HepG2 (cell line): ENCODE measurements around the gene SIN3A. TPM values are rescaled to one million over a fixed set of nuclear protein-coding genes. Genes with fewer than 3 reads are reported as not detected.
A peak's percentile ranks its signal among the peaks of the same experiment; 100 is the strongest.

ENCODE experiments used
- FOXC1 ChIP-seq: sonication (generic); formaldehyde crosslinking; IDR thresholded peaks from 2 replicates; pipeline ENCODE4 v1.8.0; 2022; ENCODE audit warnings: mild to moderate bottlenecking, missing genetic modification reagents, borderline replicate concordance
- GABPA ChIP-seq, 2 experiments: IDR thresholded peaks; 2 replicates each; pipeline ENCODE4 v1.6.1; 2011 to 2016; ENCODE audit warnings: low read depth in 2 of 2, low read length in 1 of 2, missing biosample characterization in 1 of 2, missing genetic modification characterization in 1 of 2
- HMGXB3 ChIP-seq: sonication (generic); formaldehyde crosslinking; IDR thresholded peaks from 2 replicates; pipeline ENCODE4 v1.4.0; 2020; ENCODE audit warnings: missing genetic modification reagents, borderline replicate concordance
- HNRNPUL1 ChIP-seq: fragments of 200-400 bp; formaldehyde crosslinking; IDR thresholded peaks from 2 replicates; pipeline ENCODE4 v1.6.1; 2017; ENCODE audit warnings: low read depth, mild to moderate bottlenecking, low read length, moderate library complexity
- PATZ1 ChIP-seq: sonication (generic); formaldehyde crosslinking; IDR thresholded peaks from 2 replicates; pipeline ENCODE4 v1.4.0; 2020; ENCODE audit warnings: missing genetic modification reagents
- RELA ChIP-seq: sonication (generic); formaldehyde crosslinking; IDR thresholded peaks from 2 replicates; pipeline ENCODE4 v1.4.0; 2020; ENCODE audit warnings: missing genetic modification reagents
- SRF ChIP-seq: IDR thresholded peaks from 2 replicates; pipeline ENCODE4 v1.6.1; 2011; ENCODE audit warnings: mild to moderate bottlenecking, low read depth, low read length, moderate library complexity
- SRSF1 ChIP-seq: fragments of 200-400 bp; formaldehyde crosslinking; optimal IDR thresholded peaks from 2 replicates; pipeline ENCODE3; 2017; ENCODE audit warnings: mild to moderate bottlenecking, low read depth, low read length, moderate library complexity
- ZBTB20 ChIP-seq: sonication (generic); formaldehyde crosslinking; IDR thresholded peaks from 2 replicates; pipeline ENCODE4 v1.8.1; 2023; ENCODE audit warnings: missing genetic modification reagents, low read depth, mild to moderate bottlenecking, borderline replicate concordance
- ZBTB37 ChIP-seq: sonication (generic); formaldehyde crosslinking; IDR thresholded peaks from 2 replicates; pipeline ENCODE4 v1.4.0; 2020; ENCODE audit warnings: mild to moderate bottlenecking, missing genetic modification reagents
- ZNF230 ChIP-seq: sonication (generic); formaldehyde crosslinking; IDR thresholded peaks from 2 replicates; pipeline ENCODE4 v1.4.0; 2020; ENCODE audit warnings: mild to moderate bottlenecking, missing genetic modification reagents
- ZNF326 ChIP-seq: sonication (generic); formaldehyde crosslinking; IDR thresholded peaks from 2 replicates; pipeline ENCODE4 v1.4.0; 2020; ENCODE audit warnings: missing genetic modification reagents, borderline replicate concordance
- ZNF543 ChIP-seq: sonication (generic); formaldehyde crosslinking; IDR thresholded peaks from 2 replicates; pipeline ENCODE4 v1.4.0; 2020; ENCODE audit warnings: mild to moderate bottlenecking, missing genetic modification reagents
- ZNF616 ChIP-seq: sonication (generic); formaldehyde crosslinking; IDR thresholded peaks from 2 replicates; pipeline ENCODE4 v1.5.0; 2020; ENCODE audit warnings: low read depth, mild to moderate bottlenecking, missing genetic modification reagents
- ZNF891 ChIP-seq: sonication (generic); formaldehyde crosslinking; IDR thresholded peaks from 2 replicates; pipeline ENCODE4 v1.5.0; 2020; ENCODE audit warnings: mild to moderate bottlenecking, missing genetic modification reagents
- polyA plus RNA-seq, 8 experiments: library from polyadenylated mRNA; depleted of rRNA in 3 of 8; stranded (reverse) in 7 of 8; unstranded in 1 of 8; fragments of >200 nt; fragmentation: Illumina TruSeq in 4 of 8; extraction: Trizol in 4 of 8; gene quantifications; 2 replicates each; pipeline versions ENCODE4 v1.2.1 to v1.2.3, GENCODE V29; 2011 to 2016; ENCODE audit warnings: low read depth in 4 of 8, missing spikeins in 1 of 8, mixed read lengths in 1 of 8; ENCODE audit not compliant: insufficient read depth in 1 of 8
- total RNA-seq, 5 experiments: library from RNA; depleted of rRNA; stranded (reverse); fragments of >200 nt; fragmentation: Illumina TruSeq; extraction: Trizol; gene quantifications; 2 replicates each; pipeline ENCODE4 v1.2.3, GENCODE V29; 2016; ENCODE audit warnings: low read depth in 1 of 5
- TF ChIP-seq, protein P1 (sequence below): sonication (generic); formaldehyde crosslinking; IDR thresholded peaks from 2 replicates; pipeline ENCODE4 v1.5.1; 2020; ENCODE audit warnings: mild to moderate bottlenecking, missing genetic modification reagents, moderate library complexity

Gene SIN3A
- total and polyA plus RNA-seq, 2 of the 13 experiments (the other 11 are each of a cell fraction or from before 2014, with no cell fraction given) = 16.1 to 28.1 TPM

DNA sequence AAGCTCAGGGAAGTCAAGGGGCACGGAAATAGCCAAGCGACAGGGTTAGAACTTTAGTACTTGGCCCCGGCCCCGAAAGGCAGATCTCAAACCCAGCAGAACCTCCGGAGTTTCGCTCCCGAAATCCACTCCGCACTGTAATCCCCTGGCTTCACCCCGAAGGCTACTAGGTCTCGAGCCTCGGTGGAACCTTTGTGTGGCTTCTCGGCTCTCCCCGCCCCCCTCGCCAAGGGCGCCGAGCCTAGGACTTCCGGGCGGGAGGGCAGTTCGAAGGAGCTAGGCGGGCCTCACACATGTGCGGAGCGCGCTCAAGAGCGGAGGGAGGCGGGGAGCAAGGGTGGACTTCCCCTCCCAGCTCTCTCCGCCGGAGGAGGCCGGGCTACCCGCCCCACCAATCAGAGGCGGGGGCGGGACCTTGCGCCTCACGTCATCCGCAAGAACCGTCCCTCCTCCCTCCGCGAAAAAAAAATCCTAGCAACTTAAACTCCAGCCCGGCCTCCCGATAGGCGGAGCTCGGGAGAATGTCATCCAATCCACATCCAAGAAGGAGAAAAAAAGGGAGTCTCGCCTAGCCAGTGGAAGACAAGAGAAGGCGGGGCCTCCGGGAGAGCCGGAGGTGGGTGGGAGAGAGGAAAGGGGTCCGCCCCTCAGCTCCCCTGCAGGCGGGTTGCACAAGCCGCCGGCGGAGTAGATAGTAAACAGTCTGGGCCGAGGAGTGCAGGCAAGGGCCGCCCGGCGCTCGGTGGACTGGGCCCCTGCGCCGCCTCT, 2.4 kb upstream of the SIN3A start (continued):
- TF ChIP-seq ZBTB37 (CRISPR knock-in tag) = no peak
- TF ChIP-seq, protein P1, sequence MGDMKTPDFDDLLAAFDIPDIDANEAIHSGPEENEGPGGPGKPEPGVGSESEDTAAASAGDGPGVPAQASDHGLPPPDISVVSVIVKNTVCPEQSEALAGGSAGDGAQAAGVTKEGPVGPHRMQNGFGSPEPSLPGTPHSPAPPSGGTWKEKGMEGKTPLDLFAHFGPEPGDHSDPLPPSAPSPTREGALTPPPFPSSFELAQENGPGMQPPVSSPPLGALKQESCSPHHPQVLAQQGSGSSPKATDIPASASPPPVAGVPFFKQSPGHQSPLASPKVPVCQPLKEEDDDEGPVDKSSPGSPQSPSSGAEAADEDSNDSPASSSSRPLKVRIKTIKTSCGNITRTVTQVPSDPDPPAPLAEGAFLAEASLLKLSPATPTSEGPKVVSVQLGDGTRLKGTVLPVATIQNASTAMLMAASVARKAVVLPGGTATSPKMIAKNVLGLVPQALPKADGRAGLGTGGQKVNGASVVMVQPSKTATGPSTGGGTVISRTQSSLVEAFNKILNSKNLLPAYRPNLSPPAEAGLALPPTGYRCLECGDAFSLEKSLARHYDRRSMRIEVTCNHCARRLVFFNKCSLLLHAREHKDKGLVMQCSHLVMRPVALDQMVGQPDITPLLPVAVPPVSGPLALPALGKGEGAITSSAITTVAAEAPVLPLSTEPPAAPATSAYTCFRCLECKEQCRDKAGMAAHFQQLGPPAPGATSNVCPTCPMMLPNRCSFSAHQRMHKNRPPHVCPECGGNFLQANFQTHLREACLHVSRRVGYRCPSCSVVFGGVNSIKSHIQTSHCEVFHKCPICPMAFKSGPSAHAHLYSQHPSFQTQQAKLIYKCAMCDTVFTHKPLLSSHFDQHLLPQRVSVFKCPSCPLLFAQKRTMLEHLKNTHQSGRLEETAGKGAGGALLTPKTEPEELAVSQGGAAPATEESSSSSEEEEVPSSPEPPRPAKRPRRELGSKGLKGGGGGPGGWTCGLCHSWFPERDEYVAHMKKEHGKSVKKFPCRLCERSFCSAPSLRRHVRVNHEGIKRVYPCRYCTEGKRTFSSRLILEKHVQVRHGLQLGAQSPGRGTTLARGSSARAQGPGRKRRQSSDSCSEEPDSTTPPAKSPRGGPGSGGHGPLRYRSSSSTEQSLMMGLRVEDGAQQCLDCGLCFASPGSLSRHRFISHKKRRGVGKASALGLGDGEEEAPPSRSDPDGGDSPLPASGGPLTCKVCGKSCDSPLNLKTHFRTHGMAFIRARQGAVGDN = peak; percentile 93
- TF ChIP-seq HMGXB3 (CRISPR knock-in tag) = peak; percentile 90
- no peak for TF ChIP-seq ZNF326 (CRISPR knock-in tag)
- 0 out of 2 replicates have a peak, but pooled peaks have one; percentile 46 for TF ChIP-seq ZNF616
- TF ChIP-seq ZBTB20 (CRISPR knock-in tag) = peak; percentile 82; the same call in 1 of the 2 replicates
- peak; percentile 80 for TF ChIP-seq ZNF891
- TF ChIP-seq SRF = no peak
- 0 out of 2 replicates have a peak, but pooled peaks have one; percentile 35 for TF ChIP-seq ZNF543 (CRISPR knock-in tag)
- TF ChIP-seq GABPA (IDR thresholded peaks at IDR 0.05; ENCODE audit: low read depth, low read length) = no peak
- TF ChIP-seq GABPA (CRISPR knock-in tag; IDR thresholded peaks at IDR 0.05; ENCODE audit: low read depth) = peak; percentile 90
- peak; percentile 56; the same call in 1 of the 2 replicates for TF ChIP-seq PATZ1 (CRISPR knock-in tag)
- TF ChIP-seq SRSF1 = peak; percentile 14
- no peak for TF ChIP-seq HNRNPUL1
- TF ChIP-seq ZNF230 (CRISPR knock-in tag) = peak; percentile 39; the same call in 1 of the 2 replicates
- peak; percentile 65; the same call in 1 of the 2 replicates for TF ChIP-seq FOXC1
- TF ChIP-seq RELA = no peak
